GM19324 (cell line): ENCODE measurements around the gene EPAS1.

Experiments used
- ATAC-seq: cut with Tn5 transposase; IDR thresholded peaks from one replicate; pipeline ENCODE4 v1.9.1; 2021; ENCODE audit warnings: mild to moderate bottlenecking, moderate library complexity; ENCODE audit not compliant: unreplicated experiment, low FRiP score

The EPAS1 gene

GRCh38 chr2:46318579-46319460, 21.6 kb downstream of the EPAS1 start:
- ATAC-seq: no peak

DNA sequence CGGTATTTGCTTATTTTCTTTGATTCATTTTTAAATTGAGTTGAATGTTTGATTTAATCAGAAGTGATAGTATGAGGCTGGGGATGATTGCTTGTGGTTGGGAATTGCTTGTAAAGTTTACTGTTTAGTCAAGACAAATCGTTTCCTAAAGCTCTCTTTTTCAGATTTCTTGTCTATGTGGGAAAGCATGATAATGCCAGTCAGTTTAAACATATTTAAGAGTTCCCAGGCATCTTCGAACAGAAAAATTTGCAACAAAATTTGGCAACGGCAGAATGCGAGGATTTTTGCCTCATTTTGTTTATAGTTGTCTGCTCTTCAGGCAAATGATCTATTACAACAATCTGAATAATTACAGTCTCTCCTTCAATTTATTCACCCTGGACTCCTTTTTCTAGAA, 22.5 kb downstream of the EPAS1 start:
- no peak for ATAC-seq

DNA sequence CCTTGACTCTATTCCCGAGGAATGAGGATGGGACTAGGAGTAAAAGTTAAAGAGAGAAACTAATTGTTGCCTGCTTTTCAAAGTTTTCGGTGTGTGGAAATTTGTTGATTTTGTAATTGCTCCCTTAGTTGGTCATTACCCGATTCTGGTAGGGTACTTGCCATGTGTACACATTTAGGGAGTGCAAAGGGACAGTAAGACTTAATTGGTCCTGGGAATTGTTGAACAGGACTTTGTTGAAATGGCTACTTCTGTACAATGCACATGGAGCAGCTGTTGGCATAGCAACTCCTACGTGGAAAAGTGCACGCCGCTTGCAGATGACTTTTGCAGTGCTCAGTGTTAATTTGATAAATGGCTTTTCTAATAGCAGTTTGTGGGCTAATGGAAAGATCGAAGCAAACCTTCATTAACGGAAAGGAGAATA, 22.9 kb downstream of the EPAS1 start:
- no peak for ATAC-seq

GRCh38 chr2:46323730-46324129, 26.5 kb downstream of the EPAS1 start:
- no peak for ATAC-seq

GRCh38 chr2:46325182-46325928, 28.1 kb downstream of the EPAS1 start:
- ATAC-seq: no peak

- no peak for ATAC-seq
These were observed 29.2 kb downstream of the EPAS1 start for GRCh38 chr2:46326231-46326980.

DNA sequence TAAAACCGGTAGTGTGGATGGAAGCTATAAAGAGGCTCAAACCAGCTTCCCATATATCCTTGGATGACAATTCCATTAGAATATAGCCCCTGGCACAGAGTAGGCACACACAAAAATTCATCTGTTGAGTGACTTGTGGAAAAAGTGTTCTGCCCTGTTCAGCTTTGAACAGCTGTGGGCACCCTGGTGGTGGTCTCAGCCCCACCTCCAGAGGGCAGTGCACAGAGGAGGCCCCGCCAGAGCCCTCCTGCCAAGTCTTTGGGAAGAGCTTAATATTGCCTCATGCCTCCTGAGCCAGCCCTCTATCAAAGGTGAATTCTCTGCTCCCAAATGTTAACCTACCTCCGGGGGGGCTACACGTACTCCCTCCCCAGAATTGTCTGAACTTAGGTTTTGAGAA, 30.4 kb downstream of the EPAS1 start:
- no peak for ATAC-seq

- ATAC-seq: no peak
These were observed 31.1 kb downstream of the EPAS1 start for GRCh38 chr2:46328291-46328690.

DNA sequence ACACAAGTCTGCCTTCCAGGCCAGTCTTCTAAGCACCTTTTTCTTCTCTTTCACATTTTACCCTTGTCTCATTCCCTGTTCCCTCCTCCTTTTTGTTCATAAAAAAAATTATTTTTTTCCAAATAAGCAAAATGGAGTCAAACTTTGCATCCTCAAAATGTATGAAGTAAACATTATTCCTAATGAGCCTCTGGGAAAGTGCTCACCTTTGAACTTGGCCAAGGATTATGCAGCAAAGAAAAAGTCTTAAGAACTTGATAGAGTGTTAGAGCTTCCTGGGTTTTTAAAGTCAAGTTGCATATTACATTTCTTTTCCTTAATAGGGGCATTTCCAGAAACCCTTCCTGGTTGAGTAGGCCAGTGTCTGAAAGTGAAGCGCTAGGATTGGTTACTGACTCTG, 31.6 kb downstream of the EPAS1 start:
- no peak for ATAC-seq

DNA sequence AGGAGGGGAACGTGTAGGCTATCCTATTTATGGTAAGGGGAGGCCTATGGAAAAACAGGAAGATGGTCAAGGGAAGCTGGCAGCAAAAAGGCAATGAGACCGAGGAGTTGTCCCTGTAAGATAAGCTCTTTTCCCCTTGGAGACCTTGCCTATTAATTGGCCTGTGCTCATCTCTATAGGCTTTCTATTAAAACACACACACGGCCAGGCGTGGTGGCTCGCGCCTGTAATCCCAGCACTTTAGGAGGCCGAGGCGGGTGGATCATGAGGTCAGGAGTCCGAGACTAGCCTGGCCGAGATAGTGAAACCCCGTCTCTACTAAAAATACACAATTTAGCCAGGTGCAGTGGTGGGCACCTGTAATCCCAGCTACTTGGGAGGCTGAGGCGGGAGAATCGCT, 32.1 kb downstream of the EPAS1 start:
- ATAC-seq: no peak

DNA sequence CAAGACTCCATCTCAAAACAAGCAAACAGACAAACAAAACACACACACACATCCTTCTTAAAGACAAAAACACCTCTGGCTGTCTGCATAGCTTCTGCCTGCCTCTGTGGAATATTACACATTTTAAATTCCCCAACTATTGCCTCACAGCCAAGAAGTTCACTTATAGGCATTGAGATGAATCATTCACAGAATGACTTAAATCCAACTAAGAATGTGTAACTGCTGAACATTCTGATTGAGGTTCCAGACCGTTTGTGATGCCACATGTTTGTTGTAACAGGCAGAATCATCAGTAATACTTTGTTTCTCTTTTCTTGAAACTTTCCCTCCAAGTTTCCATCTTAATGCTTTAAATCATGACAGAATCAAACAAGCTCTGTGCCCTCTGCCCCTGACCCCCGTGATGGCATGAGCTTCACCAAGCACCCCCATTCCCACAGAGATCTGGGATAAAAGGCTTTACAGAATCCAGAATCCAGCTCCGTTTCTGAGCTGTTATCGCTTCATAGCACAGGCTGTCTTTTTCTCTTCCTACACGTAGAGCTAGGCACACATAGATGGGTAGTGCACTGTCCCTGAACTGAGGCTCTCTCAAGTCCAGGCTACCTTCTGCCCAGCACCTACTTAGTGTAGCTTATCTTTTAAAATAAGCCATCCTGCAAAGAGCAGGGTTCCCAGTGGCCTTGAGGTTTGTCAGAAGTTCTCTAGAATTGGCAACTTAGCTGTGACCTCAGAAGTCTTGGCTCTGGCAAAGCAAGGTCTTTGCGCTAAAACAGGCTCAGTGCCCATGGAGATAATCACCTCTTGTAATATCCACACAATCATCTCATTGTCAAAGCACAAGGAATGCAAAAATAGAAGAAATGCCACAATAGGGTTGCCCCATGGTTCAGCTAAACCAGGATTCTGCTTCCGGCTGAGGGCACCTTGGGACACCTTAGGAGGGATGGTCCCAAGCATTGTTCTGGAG, 32.9 kb downstream of the EPAS1 start:
- ATAC-seq: no peak

- ATAC-seq: no peak
These were observed 34.0 kb downstream of the EPAS1 start for GRCh38 chr2:46331109-46331766.

- ATAC-seq: no peak
These were observed 35.6 kb downstream of the EPAS1 start for GRCh38 chr2:46332686-46333281.

GRCh38 chr2:46333912-46334311, 36.7 kb downstream of the EPAS1 start:
- no peak for ATAC-seq

DNA sequence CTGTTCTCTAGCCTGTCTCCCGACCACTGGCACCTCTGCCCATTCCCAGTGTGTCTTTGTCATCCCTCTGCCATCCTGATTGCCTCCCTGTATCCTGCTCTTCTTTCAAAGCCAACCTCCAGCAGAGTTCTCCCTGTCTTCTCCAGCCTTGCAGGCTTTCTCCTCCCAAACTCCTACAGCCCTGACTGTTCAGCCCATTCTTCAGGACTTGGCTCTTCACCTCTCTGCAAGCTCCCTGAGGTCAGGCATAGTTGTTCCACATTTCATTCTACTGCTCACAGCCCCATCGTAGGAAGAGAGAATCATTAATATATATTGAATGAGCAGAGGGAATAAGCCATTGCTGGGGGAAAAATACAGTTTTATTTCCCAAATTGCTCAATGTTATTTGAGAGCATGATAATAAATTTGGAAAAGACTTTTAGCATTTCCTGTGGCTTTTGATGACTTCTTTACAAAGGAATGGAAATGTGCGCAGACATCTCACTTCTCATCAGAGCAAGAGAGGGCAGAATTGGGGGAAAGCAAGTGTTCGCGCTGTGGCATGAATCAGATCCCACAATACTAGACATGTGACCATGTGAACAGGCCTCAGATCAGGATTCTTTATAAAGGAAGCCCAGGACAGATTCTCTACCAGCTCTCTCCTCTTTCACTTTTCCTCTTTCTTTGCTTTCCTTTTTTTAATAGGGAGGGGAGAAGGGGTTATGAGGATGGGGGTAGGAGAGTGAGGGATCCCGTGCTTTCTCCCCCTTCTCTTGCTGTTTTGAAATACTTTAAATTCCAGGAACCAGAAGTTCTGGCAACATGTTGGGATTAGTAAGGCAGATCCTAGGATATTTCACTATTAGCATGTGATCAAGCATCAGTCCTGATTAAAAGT, 37.4 kb downstream of the EPAS1 start:
- no peak for ATAC-seq

DNA sequence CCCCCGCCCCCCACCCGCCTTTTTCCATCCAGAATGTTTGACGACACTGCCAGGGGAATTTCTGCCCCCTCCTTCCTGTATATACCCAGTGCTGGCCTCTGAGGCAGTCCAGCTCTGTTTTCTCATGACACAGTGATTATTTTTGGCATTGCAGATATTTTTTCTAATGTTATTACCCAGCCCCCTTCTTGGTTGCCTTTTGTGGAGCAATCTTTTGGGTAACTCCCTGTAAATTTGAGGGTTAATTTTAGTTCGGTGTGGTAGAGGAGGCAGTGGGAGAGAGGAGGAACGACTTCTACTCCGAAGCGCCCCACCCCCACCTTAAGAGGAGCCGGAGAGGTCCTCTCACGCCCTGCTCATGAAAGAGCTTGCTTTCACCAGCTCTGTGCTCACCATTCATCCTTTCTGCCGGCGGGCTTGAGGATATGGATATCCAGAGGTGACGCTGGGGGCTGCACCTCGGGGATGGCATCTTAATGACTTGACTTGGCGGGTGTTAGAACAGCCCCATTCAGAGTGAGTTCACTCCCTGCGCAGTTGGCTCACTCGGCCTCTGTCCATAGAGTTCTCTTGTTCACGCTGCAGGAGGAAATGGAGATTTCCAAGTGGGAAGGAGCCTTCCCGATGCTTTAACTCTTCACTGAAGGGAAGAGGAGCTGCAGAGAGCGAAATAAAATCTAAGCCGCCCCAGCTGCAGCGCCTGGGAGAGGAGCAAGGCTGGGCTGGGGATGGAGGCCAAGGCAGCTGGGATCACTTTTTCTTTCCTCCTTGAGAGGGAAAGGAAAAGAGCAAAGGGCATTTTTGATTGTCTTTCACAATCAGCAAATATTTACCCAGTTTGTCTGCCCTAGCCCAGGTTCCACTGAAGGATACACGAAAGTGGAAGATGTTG, 38.4 kb downstream of the EPAS1 start:
- no peak for ATAC-seq
